ENCODE results near the gene LNX1.

DNA sequence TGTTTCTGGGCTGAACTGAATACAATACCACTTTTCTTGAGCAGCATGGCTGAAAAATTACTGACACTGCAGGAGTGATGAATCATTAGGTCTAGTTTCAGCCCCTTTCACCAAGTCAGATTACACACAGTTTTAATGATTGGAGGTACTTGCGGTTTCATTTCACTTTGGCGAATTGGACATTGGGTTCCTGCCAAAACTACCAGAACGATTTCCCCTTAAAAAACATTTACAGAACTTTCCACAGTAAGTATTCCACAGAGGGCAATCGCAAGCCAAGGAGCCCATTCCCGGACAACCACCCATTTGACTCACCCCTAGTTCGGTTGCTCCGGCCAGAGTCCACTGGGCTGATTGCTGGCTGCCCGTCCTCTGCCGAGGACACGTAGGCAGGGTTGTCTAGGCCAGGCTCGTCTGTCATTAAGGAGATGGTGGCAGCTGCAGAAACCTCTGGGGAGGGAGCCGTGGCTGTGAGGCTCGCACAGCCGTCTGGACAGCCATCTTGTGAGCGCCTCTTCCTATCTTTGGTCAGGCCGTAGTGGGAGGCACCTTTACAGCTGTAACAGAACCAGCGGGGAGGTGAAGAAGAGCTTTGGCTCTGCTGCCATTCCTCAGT, 83.5 kb downstream of the LNX1 start:
- TF ChIP-seq CTCF (conservative IDR thresholded peaks at IDR 0.05; ENCODE audit: low read length) (no peak), EZH2phosphoT487 (IDR thresholded peaks at IDR 0.05; ENCODE audit: borderline replicate concordance) (no peak)

Measured in Loucy (cell line).